DND-41 (cell line): ENCODE data around the gene RAB3C.

ENCODE experiments used
- ATAC-seq: fragments of 200-7000 bp; cut with Tn5 transposase; 3 replicates; pipeline ENCODE4 v1.9.1; 2021; ENCODE audit warnings: low read depth; ENCODE audit not compliant: insufficient read depth
- DNase-seq: peaks from one replicate; pipeline ENCODE4 v3.0.0-alpha.2; 2020
- H2AFZ ChIP-seq: 2 replicates; pipeline ENCODE4 v1.6.0; 2012; ENCODE audit warnings: low read depth, low read length
- H3K27ac ChIP-seq: 2 replicates; pipeline ENCODE4 v1.5.1; 2012; ENCODE audit warnings: low read length, inconsistent platforms
- H3K27me3 ChIP-seq: fragments of 200-600 bp; sonication (generic); 2 replicates; pipeline ENCODE4 v1.6.0; 2012; ENCODE audit warnings: low read length, mild to moderate bottlenecking, inconsistent platforms; ENCODE audit not compliant: insufficient read depth, poor library complexity
- H3K36me3 ChIP-seq: 2 replicates; pipeline ENCODE4 v1.5.1; 2012; ENCODE audit warnings: low read length, inconsistent platforms; ENCODE audit not compliant: insufficient read depth
- H3K4me1 ChIP-seq: 2 replicates; pipeline ENCODE4 v1.5.1; 2012; ENCODE audit warnings: mild to moderate bottlenecking, low read length; ENCODE audit not compliant: insufficient read depth
- H3K4me2 ChIP-seq: 2 replicates; pipeline ENCODE4 v1.6.0; 2012; ENCODE audit warnings: mild to moderate bottlenecking, moderate library complexity, low read length, inconsistent platforms; ENCODE audit not compliant: insufficient read depth
- H3K4me3 ChIP-seq, 2 experiments: fragments of 200-600 bp in 1 of 2; shearing (Covaris generic) in 1 of 2; 2 replicates each; pipeline ENCODE4 v1.5.1; 2012 to 2016; ENCODE audit warnings: inconsistent platforms in 2 of 2, low read length in 2 of 2, mild to moderate bottlenecking in 2 of 2, low read depth in 1 of 2, moderate library complexity in 1 of 2
- H3K79me2 ChIP-seq: 2 replicates; pipeline ENCODE4 v1.6.0; 2012; ENCODE audit warnings: low read length, inconsistent platforms; ENCODE audit not compliant: insufficient read depth
- H3K9ac ChIP-seq: 2 replicates; pipeline ENCODE4 v1.6.0; 2012; ENCODE audit warnings: low read depth, mild to moderate bottlenecking, inconsistent platforms, low read length, moderate library complexity
- H3K9me3 ChIP-seq: 2 replicates; pipeline ENCODE4 v1.5.1; 2012; ENCODE audit warnings: low read length, moderate library complexity, mild to moderate bottlenecking, inconsistent platforms; ENCODE audit not compliant: insufficient read depth, severe bottlenecking
- H4K20me1 ChIP-seq: 2 replicates; pipeline ENCODE4 v1.6.0; 2012; ENCODE audit warnings: low read length; ENCODE audit not compliant: insufficient read depth
- EZH2 ChIP-seq: IDR thresholded peaks from 3 replicates; pipeline ENCODE4 v1.6.1; 2012; ENCODE audit warnings: borderline replicate concordance, low read depth, mild to moderate bottlenecking, moderate library complexity, low read length, inconsistent platforms; ENCODE audit not compliant: severe bottlenecking
- TF ChIP-seq, protein P1 (sequence below): IDR thresholded peaks from 2 replicates; pipeline ENCODE4 v1.5.1; 2012; ENCODE audit warnings: borderline replicate concordance, low read length, moderate library complexity, mild to moderate bottlenecking; ENCODE audit not compliant: poor library complexity, severe bottlenecking; ENCODE audit errors: extremely low read depth

RAB3C gene

GRCh38 chr5:58582019-58582802 lies 664 bp upstream of the RAB3C start:
- Histone ChIP-seq H3K27ac (no peak overlapping the region), H3K79me2 (no peaks in the 10 kb centered on the region), H3K4me1 (no peaks in the 10 kb centered on the region), H3K9me3 (no peaks in the 10 kb centered on the region), H3K27me3 (no peaks in the 10 kb centered on the region), H2AFZ (no peak overlapping the region), H3K36me3 (no peaks in the 10 kb centered on the region), H3K4me3 (no peak overlapping the region), H3K4me2 (no peak overlapping the region), H3K9ac (no peak overlapping the region), H4K20me1 (no peaks in the 10 kb centered on the region)
- ATAC-seq (no peak), DNase-seq (no peak)
- TF ChIP-seq, protein P1, sequence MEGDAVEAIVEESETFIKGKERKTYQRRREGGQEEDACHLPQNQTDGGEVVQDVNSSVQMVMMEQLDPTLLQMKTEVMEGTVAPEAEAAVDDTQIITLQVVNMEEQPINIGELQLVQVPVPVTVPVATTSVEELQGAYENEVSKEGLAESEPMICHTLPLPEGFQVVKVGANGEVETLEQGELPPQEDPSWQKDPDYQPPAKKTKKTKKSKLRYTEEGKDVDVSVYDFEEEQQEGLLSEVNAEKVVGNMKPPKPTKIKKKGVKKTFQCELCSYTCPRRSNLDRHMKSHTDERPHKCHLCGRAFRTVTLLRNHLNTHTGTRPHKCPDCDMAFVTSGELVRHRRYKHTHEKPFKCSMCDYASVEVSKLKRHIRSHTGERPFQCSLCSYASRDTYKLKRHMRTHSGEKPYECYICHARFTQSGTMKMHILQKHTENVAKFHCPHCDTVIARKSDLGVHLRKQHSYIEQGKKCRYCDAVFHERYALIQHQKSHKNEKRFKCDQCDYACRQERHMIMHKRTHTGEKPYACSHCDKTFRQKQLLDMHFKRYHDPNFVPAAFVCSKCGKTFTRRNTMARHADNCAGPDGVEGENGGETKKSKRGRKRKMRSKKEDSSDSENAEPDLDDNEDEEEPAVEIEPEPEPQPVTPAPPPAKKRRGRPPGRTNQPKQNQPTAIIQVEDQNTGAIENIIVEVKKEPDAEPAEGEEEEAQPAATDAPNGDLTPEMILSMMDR, result no peak
- no peak for TF ChIP-seq EZH2

DNA sequence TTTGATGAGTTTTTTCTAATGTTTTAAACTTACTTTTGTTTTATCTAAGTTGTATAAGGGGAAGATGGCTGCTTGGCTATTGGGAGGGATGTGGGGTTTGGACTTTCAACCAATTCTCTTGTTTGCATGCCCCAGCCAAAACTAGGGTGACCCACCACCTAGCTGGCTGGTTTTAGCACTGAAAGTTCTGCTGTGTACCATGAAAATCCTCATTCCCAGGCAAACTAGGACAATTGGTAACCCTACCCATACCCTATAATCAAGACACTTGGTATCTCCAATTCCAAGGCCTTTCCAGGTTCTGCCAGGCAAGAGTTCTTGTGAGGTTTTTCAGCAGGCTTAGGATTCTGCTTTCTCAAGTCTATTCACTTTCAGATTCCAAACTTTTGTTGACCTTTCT lies 13.1 kb downstream of the RAB3C start:
- no peaks in the 10 kb centered on the region for H3K79me2 ChIP-seq
- H2AFZ ChIP-seq, result no peak overlapping the region
- TF ChIP-seq, protein P1, result no peak
- TF ChIP-seq EZH2, result no peak
- ATAC-seq, result no peak
- H3K9ac ChIP-seq, result no peak overlapping the region
- H3K4me3 ChIP-seq, result no peak overlapping the region
- no peaks in the 10 kb centered on the region for H3K27me3 ChIP-seq
- DNase-seq, result no peak
- no peaks in the 10 kb centered on the region for H4K20me1 ChIP-seq
- H3K36me3 ChIP-seq, result no peaks in the 10 kb centered on the region
- H3K9me3 ChIP-seq, result no peaks in the 10 kb centered on the region
- no peak overlapping the region for H3K4me2 ChIP-seq
- no peaks in the 10 kb centered on the region for H3K4me1 ChIP-seq
- H3K27ac ChIP-seq, result no peak overlapping the region

- no peak overlapping the region for H3K9ac ChIP-seq
- no peaks in the 10 kb centered on the region for H3K9me3 ChIP-seq
- no peak overlapping the region for H3K27ac ChIP-seq
- H4K20me1 ChIP-seq, result no peaks in the 10 kb centered on the region
- no peaks in the 10 kb centered on the region for H3K36me3 ChIP-seq
- no peaks in the 10 kb centered on the region for H3K79me2 ChIP-seq
- DNase-seq (no peak), ATAC-seq (no peak)
- TF ChIP-seq, protein P1, result no peak
- no peak overlapping the region for H3K4me3 ChIP-seq
- H2AFZ ChIP-seq, result no peak overlapping the region
- H3K4me1 ChIP-seq, result no peaks in the 10 kb centered on the region
- no peaks in the 10 kb centered on the region for H3K27me3 ChIP-seq
- H3K4me2 ChIP-seq, result no peak overlapping the region
Measured at GRCh38 chr5:58598440-58598839, 15.6 kb downstream of the RAB3C start.
